ENCODE measurements around the gene HYI.

Gene HYI

DNA sequence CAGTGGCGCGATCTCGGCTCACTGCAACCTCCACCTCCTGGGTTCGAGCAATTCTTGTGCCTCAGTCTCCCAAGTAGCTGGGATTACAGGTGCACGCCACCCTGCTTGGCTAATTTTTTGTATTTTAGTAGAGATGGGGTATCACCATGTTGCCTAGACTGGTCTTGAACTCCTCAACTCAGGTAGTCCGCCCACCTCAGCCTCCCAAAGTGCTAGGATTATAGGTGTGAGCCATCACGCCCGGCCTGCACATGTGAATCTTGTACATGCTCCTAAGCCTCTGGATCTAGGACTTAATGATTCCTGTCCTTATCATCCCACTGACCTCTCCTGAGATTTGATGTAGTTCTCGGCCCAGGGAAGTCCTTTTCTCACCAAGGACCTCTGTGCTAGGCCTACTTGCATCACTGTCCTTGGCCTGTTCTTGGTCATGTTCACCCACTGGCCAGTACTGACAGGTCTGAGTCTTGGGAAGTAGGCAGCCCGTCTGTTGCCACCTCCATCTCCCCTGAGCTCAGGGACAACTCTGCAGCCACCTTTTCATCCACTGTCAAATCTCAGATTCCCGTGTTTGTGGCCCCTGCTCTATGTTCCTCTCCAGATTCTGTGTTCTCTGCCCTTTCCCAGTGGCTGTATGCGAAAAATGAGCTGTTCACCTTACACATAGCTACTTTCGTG lies 9.4 kb downstream of the HYI start:
- no peak for DNase-seq (ENCODE audit: low read depth)

DNA sequence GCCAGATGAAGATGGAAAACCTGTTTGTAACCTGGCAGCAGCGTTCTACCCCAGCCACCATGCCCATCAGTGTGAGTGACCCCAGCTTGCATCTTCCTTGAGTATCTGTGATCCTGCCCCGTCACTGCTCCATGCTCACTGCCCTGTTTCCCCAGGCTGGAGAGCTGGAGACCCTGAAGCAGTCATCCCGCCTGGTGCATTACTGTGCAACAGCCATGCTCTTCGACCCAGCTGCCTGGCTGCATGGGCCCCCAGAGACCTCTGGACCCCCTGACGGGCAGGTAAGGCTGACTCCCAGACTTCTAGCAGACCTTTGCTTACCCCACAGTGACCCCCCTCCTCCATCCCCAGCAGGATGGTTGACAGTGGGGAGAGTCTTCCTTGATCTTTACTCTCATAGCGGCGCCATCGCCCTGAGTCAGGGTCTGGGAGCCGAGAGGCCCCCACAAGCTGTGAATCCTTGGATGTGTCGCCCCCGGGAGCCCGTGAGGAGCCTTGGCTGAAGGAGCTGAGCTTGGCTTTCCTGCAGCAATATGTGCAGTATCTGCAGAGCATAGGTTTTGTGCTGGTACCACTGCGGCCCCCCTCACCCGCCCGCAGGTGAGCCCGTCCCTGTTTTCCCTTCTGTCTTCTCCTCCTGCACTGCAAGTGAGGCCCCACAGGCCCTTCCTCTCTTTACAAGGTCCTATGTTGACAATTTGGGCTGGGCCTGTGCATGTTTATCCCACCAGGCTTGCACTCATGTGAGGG lies 10.4 kb downstream of the HYI start:
- no peak for DNase-seq (ENCODE audit: low read depth)

DNA sequence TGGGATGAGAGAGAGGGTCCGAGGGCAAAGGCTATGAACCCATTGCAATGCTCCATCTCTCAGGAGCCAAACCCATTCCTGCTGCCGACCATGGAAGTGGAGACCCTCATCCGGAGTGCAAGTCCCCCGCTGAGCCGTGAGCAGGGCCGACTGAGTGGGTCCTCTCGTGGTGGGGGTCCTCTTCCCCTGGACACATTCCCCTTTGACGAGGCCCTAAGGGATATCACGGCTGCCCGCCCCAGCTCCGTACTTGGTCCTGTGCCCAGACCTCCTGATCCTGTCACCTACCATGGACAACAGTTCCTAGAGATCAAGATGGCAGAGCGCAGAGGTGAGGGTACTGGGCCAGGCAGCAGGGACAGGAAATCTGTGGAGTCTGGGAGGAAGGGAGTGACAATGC lies 11.0 kb downstream of the HYI start:
- no peak for DNase-seq (ENCODE audit: low read depth)

DNA sequence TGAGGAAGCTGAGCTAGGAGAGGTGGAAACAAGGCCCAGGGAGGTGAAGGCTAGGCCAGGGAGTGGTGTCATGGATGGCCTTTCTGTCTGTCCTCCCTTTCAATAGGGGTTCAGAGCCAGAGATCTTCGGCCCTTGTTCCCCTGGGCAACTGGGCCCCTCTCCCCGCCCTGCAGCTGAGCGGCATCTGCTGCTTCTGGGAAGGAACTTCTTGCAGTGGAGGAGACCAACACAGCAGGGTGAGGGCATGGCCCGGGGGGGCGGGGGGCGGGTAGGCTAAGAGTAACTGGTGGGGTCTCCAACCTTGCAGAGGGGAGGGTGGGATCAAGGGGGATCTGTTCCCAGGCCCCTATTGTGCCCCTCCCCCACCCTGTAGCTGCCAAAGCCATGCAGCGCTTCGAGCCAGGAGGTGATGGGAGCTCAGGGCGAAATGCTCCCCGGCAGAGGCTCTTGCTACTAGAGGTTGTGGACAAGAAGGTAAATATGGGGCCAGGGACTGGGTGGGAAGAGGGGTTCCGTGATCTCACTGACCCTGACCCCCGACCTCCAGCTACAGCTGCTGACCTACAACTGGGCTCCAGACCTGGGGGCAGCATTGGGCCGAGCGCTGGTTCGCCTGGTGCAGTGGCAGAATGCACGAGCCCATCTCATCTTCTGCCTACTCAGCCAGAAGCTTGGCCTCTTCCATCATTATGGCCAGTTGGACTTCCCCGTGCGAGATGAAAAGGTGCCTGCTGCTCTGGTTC lies 11.7 kb downstream of the HYI start:
- DNase-seq (ENCODE audit: low read depth) = no peak

DNA sequence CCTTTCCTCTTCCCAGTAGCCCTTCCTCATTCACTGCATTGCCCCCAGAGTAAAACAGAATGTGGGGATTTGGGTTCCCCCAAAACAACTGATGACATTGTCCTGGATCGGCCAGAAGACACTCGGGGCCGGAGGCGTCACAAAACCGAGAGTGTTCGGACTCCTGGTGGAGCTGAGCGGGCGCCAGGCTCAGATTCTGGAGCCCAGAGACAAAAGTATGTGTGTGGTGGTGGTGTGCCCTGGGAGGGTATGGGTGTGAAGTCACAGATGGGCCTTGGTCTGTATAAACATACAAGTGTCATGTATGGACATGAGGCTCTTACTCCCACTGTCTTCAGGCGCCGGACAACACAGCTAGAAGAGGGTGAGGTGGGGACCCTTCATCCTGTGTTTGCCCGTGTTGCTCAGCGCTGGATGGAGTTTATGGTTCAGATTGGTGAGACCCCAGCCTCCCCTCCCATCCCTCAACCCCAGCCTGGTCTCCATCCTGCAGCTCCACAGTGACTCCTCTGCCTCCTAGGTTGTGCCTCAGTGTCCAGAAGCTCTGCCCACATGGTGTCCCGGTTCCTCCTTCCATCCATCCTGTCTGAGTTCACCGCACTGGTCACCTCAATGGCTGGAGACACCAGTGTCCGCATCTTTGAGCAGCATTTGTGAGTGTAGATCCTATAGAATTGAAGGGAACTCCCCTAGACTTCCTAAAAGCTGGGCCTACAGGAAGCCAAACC lies 12.4 kb downstream of the HYI start:
- DNase-seq (ENCODE audit: low read depth) = no peak

DNA sequence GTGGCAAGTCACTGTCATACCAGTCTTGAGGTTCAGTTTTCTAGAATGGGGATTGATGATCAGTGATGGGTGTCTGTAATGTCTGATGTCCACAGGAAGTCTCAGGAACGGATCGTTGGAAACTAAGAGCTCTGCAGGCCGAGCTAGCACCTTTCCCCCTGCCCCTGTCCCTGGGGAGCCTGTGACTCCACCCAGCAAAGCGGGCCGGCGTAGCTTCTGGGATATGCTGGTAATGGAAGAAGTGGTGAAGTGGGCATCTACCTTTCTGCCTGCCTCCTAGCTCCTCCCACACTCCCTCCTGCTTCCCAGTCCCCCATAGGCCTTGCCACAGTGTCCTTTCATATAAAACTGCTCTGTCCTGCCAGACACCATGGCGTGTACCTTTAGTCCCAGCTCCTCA lies 13.4 kb downstream of the HYI start:
- no peak for DNase-seq (ENCODE audit: low read depth)

DNA sequence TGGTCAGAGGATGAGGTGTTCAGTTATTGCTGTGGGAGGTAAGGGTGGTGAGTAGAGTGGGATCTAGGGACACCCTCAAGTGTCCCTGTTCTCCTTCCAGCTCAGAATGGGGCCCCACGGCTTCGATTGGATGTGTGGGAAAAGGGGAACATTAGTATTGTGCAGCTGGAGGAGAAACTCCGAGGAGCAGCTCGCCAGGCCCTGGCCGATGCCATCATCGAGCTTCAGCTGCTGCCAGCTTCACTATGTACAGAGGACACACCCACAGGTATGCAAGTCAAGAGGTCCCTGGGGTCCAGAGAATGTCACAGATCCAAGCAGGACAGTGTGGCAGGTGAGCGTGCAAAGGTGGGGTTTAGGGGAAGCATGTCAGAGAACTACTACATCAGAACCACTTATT lies 13.9 kb downstream of the HYI start:
- no peak for DNase-seq (ENCODE audit: low read depth)

DNA sequence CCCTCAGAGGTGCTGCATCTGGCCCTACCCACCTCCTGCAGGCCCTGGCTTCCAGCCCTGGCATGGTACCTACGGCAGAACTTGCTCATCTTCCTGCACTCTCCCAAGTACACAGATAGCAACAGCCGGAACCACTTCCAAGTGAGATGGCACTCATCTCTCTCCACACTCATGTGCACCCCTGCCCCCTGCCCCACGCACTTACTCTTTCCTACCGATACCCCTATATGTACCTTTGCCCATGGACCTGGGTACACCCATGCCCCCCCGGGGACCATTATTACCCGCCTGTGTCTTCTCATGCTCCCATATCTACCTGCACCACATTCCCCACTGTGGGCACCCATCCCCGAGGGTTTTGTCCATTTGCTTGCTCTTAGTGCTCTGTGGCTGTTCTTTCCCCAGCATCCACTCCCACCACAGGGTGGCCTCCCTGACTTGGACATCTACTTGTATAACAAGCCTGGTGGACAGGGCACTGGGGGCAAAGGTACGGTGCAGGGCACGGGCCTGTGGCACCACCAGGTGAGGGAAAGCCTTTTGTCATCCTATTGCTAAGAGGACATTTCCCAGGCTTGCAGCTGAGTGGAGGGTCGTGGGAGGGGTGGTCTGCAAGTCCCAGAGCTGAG lies 14.7 kb downstream of the HYI start:
- DNase-seq (ENCODE audit: low read depth) = no peak

DNA sequence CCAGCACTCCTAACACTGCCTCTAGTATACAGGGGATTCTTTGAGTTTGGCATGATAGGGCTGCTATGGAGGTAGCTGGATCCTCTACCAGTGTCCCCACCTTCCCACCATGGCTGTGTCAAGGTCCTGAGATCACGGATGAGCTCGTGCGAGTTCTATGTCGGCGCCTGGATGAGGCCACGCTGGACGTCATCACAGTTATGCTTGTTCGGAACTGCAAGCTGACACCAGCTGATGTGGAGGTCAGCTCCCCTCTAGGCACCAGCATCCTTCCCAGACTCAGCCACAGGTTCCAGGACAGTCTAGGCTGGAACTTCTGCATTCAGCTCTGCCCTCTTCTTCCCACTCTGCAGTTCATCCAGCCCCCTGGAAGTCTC lies 15.2 kb downstream of the HYI start:
- no peak for DNase-seq (ENCODE audit: low read depth)

DNA sequence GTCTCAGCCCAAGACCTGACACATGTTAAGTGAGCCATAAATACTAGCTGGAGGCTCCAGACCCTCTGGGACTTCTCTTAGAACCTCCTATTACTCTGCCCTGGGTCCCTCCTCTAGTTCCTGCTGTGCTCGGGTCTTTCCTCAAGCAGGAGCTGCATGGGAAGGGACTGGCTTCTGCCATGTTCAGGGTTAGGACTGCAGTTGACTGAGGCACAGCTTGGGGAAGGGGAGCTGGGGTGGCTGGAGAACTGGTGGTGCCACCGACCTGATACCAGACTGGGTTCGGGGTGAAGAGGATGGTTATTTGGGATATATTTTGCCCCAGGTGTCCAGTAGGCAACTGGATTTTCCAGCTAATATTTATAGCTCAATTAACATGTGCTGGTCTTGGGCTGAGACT lies 15.7 kb downstream of the HYI start:
- DNase-seq (ENCODE audit: low read depth) = no peak

DNA sequence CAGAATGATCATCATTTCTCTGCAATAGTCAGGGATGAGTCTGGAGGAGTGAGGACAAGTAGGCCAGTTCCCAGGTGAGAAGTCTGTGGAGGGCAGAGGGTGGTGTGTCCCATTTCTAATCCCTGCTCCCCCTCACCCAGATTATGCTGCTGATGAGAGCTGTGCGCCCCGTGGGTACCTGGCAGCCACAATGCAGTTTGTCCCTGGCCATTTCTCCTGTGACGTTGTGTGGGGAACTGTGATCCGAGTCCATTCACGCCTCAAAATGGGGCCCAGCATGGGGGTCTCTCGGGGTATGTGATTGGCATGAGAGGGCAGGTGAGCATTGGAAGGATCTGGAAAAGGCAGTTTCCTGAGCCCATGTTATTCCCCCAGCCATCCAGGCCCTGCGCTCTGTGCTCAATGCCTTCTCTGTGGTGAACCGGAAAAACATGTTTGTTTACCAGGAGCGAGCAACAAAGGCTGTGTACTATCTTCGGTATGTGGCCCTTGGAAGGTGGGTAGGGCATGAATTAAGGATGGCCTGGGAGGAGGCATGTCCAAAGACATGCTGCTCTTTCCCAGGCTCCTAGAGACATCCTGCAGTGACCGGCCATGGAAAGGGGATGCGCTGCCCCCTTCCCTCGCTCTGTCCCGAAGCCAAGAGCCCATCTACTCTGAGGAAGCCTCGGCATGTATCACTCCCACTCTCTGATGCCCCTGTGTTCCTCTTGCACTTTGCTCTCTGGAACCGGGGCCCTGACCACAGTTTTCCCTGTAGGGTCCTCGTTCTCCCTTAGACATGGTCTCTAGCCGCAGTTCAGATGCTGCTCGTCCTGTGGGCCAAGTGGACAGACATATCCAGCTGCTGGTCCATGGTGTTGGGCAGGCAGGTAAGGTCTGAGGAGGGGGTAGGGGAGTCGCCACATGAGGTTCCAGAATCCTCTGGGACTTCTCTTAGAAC lies 16.4 kb downstream of the HYI start:
- no peak for DNase-seq (ENCODE audit: low read depth)

DNA sequence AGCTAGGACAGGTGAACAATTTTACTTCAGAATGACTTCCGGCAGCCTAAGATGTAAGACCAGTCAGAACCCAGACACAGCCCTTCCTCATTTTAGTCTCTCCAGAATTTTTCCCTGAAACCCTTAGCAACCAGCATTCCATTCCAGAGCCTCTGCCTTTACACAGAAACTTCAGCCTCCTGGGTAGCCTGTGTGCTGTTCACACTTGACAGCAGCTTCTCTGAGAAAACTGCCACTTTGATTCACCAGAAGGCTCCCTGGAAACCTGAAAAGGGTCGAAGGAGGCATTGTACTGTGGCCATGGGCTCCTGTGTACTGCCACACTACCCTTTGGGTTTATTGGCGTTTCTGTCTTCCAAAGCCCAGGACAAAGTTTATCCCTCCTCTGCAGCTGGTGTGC lies 17.4 kb downstream of the HYI start:
- no peak for DNase-seq (ENCODE audit: low read depth)

DNA sequence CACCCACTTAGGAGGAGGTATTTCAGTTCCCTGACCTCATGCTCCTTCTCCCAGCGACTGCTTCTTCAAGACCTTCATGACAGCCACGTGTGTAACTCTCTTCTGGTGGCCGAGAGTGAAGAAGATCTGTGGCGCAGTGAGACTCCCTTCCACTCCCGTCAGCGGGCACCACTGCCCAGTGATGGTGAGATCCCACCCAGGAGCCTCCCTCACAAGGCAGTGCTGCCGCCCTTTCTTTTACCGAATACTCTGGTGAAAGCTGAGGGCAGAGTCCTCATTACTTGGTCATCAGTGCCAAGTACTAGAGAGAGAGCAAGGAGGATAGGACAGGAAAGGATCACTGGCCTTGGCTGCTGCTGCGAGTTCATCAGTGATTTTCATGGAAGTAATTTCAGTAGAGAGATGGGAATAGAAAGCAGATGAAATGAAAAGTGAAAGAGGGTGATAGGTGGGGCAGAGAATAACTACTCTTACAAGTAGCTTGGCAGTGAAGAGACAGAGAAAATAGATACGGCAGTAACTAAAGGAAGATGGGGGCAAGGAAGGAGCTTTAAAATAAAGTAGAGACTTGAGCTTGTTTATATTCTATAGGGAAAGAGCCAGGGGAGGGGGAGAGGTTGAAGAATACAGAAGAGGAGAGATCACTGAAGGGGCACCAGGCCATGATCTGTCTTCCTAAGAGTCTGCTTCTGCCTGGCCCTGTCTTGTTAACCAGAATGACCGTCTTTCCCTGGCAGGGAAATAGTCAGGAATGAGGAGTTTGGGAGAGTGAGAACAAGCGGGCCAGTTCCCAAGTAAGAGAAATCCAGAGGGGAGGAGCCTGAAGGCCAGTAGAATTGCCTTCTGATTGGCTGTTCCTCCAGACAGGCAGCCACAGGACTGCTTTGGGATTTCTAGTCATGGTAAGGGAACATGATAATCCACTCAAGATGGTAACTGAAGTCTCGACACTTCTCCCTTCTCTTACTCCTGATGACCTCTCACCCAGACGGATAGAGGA lies 18.3 kb downstream of the HYI start:
- no peak for DNase-seq (ENCODE audit: low read depth)

DNA sequence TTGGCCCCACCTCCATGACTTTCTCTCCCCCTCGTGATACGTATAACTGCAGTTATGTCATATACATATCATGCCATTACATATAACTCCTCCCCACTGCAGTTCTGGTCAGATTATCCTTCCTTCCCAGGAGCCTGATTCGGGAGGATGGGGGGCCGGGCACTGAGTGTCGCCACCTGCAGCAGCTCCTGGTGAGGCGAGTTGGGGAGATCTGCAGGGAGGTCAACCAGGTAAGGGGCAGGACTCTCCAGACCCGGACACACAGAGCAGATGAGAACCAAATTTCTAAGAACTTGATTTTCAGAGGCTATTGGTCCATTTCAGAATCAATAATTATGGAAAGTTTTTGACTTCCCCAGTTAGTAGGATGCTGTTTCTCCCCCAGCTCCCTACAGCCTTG lies 19.5 kb downstream of the HYI start:
- no peak for DNase-seq (ENCODE audit: low read depth)

DNA sequence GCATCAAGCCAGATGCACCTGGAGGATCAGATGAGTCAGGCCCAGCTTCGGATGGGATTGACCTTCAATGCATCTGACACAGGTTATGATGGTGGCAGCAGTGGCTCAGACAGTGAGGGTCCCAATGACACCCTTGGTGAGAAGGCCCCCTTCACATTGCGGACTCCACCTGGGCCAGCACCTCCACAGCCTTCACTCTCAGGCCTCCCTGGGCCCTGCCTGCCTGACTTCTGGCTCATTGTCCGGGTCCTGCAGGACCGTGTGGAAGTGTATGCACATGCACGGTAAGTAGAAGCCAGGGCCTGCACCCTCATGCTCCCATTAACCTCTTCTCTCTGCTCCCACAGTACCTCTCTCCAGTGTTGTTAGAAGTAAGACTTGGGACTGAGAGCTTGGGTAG lies 20.8 kb downstream of the HYI start:
- DNase-seq (ENCODE audit: low read depth) = no peak

DNA sequence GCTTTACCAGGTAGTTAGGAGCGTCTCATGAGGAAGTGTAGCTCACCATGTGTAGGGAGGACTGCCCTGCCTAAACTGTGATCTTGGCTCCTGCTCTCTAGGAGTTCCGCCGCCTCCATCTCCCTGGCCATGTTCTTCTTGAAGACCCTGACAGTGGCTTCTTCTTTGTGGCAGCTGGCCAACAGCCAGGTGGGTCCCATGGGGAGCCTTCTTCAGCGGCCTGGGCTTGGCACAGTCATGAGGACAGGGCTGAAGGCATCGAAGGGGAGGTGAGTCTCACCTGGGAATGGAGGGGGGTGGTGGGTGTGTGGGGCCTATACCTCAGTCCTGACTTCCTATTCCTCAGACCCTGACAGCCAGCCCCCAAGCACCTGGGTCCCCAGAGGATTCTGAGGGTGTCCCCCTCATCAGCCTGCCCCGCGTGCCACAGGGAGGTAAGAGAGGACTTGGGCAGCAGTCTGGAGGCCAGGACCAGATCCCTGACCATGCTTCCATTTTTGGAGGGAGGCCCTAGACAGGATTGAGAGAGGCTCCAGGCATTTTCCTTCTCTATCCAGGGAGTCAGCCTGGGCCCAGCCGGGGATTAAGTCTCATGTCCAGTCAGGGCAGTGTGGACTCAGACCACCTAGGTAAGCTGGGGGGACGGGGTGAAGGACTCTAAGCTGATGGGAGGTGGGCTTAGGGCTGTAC lies 21.4 kb downstream of the HYI start:
- DNase-seq (ENCODE audit: low read depth) = no peak

DNA sequence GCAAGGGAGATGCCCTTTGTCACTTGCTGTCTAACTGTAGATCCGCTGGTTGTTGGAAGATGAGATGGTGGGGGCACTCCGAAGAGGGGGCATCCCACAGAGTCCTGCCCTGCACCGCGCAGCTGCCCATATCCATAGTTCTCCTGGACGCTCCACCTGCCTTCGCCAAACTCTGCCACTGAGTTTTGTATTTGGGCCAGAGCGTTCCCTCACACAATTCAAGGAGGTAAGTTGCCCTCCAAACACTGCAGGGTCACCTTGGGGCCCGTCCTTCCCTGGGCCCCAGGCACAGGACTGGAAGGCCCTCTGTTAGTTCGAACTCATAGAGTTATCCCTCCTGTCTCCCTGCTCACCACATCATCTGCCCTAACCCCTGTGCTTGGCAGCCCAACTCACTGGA lies 22.1 kb downstream of the HYI start:
- no peak for DNase-seq (ENCODE audit: low read depth)

DNA sequence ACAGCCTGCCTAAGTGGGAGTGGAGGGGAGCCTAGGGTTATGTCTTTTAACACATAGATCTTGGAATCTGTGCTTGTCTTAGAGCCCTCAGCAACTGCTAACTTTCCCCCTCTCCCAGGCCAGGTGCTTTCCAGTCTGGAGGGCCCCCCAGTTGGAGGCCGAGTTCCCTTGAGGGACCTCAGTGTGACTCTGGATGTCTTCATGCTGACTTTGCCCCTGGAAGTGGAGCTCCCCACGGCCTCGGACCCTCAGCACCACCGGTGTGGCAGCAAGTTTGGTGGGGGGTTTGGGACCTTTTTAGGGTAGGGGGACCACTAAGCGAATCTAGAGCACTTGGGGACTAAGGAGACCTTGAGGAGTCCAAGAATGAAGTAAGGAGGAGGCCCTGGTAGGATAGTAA lies 22.9 kb downstream of the HYI start:
- DNase-seq (ENCODE audit: low read depth) = no peak

DNA sequence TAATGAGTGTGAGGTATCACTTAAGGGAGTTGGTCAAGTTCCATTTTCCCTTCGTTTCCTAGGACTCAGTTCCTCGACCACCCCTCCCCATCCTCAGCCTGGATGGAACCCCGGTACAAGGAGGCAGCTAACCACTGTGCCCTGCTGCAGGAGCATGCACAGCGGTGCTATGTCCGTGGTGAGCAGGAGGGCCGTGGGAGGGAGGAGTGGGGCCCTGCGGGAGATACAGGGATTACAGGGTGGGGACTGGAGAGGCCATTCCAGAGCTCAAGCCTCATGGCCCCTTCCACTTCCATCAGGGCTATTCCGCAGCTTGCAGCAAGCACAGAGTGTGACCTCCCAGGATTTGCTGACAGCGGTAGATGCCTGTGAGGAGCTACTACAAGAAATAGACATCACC lies 25.8 kb downstream of the HYI start:
- no peak for DNase-seq (ENCODE audit: low read depth)
